K562 (cell line): ENCODE measurements around the gene RPL14. TPM values are rescaled to one million over a fixed set of nuclear protein-coding genes. Genes with fewer than 3 reads are reported as not detected.

Experiments used
- ATAC-seq: fragments of 200-7000 bp; cut with Tn5 transposase; 3 replicates; pipeline ENCODE4 v1.9.1; 2020; ENCODE audit warnings: moderate library complexity
- BruUV-seq: library from RNA; stranded (reverse); fragments of 400-500 nt; replicated peaks from 2 replicates; lab custom pipeline; 2021; lab: Mats Ljungman, UMichigan
- CTCF ChIA-PET: fragments of 300-600 bp; formaldehyde crosslinking; extraction: SDS; loops from one replicate; lab custom pipeline; 2021; ENCODE audit warnings: low intra/inter-chr PET ratio; lab: Yijun Ruan, JAX
- POLR2A ChIA-PET: fragments of 300-600, 350-650 bp; sonication (Branson Sonifier 250); formaldehyde crosslinking; extraction: SDS; loops from one replicate; lab custom pipeline; 2021; ENCODE audit warnings: antibody characterized with exemption, inconsistent platforms; lab: Yijun Ruan, JAX
- DNase-seq, 4 experiments: peaks; one replicate each; pipeline versions ENCODE4 v3.0.0 to v3.0.0-alpha.2; 2011 to 2018; ENCODE audit warnings: low spot score in 3 of 4, mixed read lengths in 3 of 4; ENCODE audit errors: extremely low read depth in 1 of 4
- FAIRE-seq: peaks from 2 replicates; lab custom pipeline; 2011; peaks lifted over from hg19 to GRCh38; lab: Jason Lieb, UNC
- H2AFZ ChIP-seq: 2 replicates; pipeline ENCODE4 v1.6.0; 2011; ENCODE audit warnings: low read depth, low read length, control low read depth, inconsistent platforms
- H3K27ac ChIP-seq: fragments of 200-600 bp; 3 replicates; pipeline ENCODE4 v1.8.0; 2011; ENCODE audit warnings: low read depth, mild to moderate bottlenecking, control low read depth, inconsistent platforms, low read length, moderate library complexity, mixed read lengths; ENCODE audit errors: extremely low read depth
- H3K27me3 ChIP-seq, 2 experiments: fragments of 300-600 bp in 1 of 2; 2 replicates in 1 of 2; 3 replicates in 1 of 2; pipeline versions ENCODE4 v1.6.0 to v1.8.0; 2011; ENCODE audit warnings: inconsistent platforms in 2 of 2, low read length in 2 of 2, mild to moderate bottlenecking in 1 of 2, mixed read lengths in 1 of 2, moderate library complexity in 1 of 2; ENCODE audit not compliant: control insufficient read depth in 2 of 2, insufficient read depth in 2 of 2
- H3K36me3 ChIP-seq: fragments of 300-600 bp; 3 replicates; pipeline ENCODE4 v1.8.0; 2011; ENCODE audit warnings: mild to moderate bottlenecking, low read length, inconsistent platforms; ENCODE audit not compliant: control insufficient read depth, insufficient read depth
- H3K4me1 ChIP-seq, 2 experiments: fragments of 200-600 bp in 1 of 2; replicated peaks in 1 of 2; 2 replicates in 1 of 2; 3 replicates in 1 of 2; pipeline versions ENCODE4 v1.5.1 to v1.8.0; 2011; ENCODE audit warnings: inconsistent platforms in 2 of 2, low read length in 2 of 2, mild to moderate bottlenecking in 1 of 2, mixed read lengths in 1 of 2, moderate library complexity in 1 of 2; ENCODE audit not compliant: control insufficient read depth in 2 of 2, insufficient read depth in 2 of 2
- H3K4me2 ChIP-seq: 2 replicates; pipeline ENCODE4 v1.6.1; 2011; ENCODE audit warnings: low read length, control low read depth, inconsistent platforms, mixed read lengths; ENCODE audit not compliant: insufficient read depth
- H3K4me3 ChIP-seq: fragments of 200-600 bp; sonication (generic), shearing (Covaris generic); 2 replicates; pipeline ENCODE4 v1.5.1; 2016; ENCODE audit warnings: control low read depth, inconsistent platforms
- H3K79me2 ChIP-seq: fragments of 200-600 bp; 3 replicates; pipeline ENCODE4 v1.8.0; 2011; ENCODE audit warnings: low read length, inconsistent platforms; ENCODE audit not compliant: control insufficient read depth, insufficient read depth
- H3K9ac ChIP-seq, 2 experiments: 2 replicates each; pipeline versions ENCODE4 v1.6.0 to v1.6.1; 2011; ENCODE audit warnings: low read depth in 2 of 2, low read length in 2 of 2, control low read depth in 1 of 2, inconsistent platforms in 1 of 2, mild to moderate bottlenecking in 1 of 2, mixed read lengths in 1 of 2; ENCODE audit not compliant: insufficient read depth in 1 of 2
- H3K9me1 ChIP-seq: one replicate; pipeline ENCODE4 v1.6.0; 2011; ENCODE audit warnings: inconsistent platforms, mild to moderate bottlenecking, low read length, moderate library complexity; ENCODE audit not compliant: control insufficient read depth, insufficient read depth
- H3K9me3 ChIP-seq: replicated peaks from 2 replicates; pipeline ENCODE4 v1.5.1; 2011; ENCODE audit warnings: low read depth, low read length, inconsistent platforms; ENCODE audit not compliant: control insufficient read depth, insufficient read depth
- H4K20me1 ChIP-seq: replicated peaks from 2 replicates; pipeline ENCODE4 v1.6.1; 2011; ENCODE audit warnings: low read length, inconsistent platforms, mixed read lengths; ENCODE audit not compliant: control insufficient read depth, insufficient read depth
- ARNT ChIP-seq, 2 experiments: fragments of 450-650 bp; IDR thresholded peaks; 2 replicates each; pipeline ENCODE4 v1.6.1; 2016; ENCODE audit warnings: mild to moderate bottlenecking in 1 of 2
- ATF7 ChIP-seq: fragments of 450-650 bp; IDR thresholded peaks from 2 replicates; pipeline ENCODE4 v1.7.1; 2014; ENCODE audit warnings: mild to moderate bottlenecking, moderate library complexity
- ELF4 ChIP-seq: fragments of 450-650 bp; formaldehyde crosslinking; IDR thresholded peaks from 2 replicates; pipeline ENCODE4 v1.4.0; 2022; ENCODE audit warnings: missing genetic modification characterization
- NELFE ChIP-seq: IDR thresholded peaks from 2 replicates; pipeline ENCODE4 v1.6.1; 2011; ENCODE audit warnings: mild to moderate bottlenecking; ENCODE audit not compliant: insufficient read depth, insufficient read length
- POU5F1 ChIP-seq: fragments of 150-350 bp; IDR thresholded peaks from 2 replicates; pipeline ENCODE4 v1.6.1; 2014; ENCODE audit warnings: borderline replicate concordance, low read length, low read depth, mild to moderate bottlenecking; ENCODE audit not compliant: partially characterized antibody
- RBBP5 ChIP-seq: fragments of 200-600 bp; sonication (generic); IDR thresholded peaks from 2 replicates; pipeline ENCODE4 v1.6.1; 2012; ENCODE audit warnings: borderline replicate concordance, mild to moderate bottlenecking, low read length, control low read depth, inconsistent platforms; ENCODE audit not compliant: insufficient read depth, poor library complexity, severe bottlenecking
- ZNF143 ChIP-seq: sonication (generic); formaldehyde crosslinking; IDR thresholded peaks from 2 replicates; pipeline ENCODE4 v1.9.0; 2022; ENCODE audit warnings: mild to moderate bottlenecking, missing genetic modification reagents
- ZNF592 ChIP-seq: fragments of 450-650 bp; IDR thresholded peaks from 2 replicates; pipeline ENCODE4 v1.6.1; 2017; ENCODE audit warnings: antibody characterized with exemption, mild to moderate bottlenecking
- WGBS: fragments of 100-300 bp; shearing (Covaris generic); methylation state at CpG from one replicate; pipeline ENCODE4 v1.1.6; 2016; ENCODE audit warnings: low coverage, mixed read lengths; ENCODE audit not compliant: insufficient coverage; ENCODE audit errors: missing lambda C conversion rate; 5-methylcytosine and 5-hydroxymethylcytosine counted together
- in situ Hi-C: fragments of 300-500 bp; cut with MboI; formaldehyde crosslinking; loops from 4 replicates; pipeline ENCODE4 v1.15.0; 2018; ENCODE audit warnings: inconsistent platforms, mixed read lengths
- intact Hi-C: fragments of 100-400 bp; cut with micrococcal nuclease; formaldehyde crosslinking; loops from 2 replicates; pipeline ENCODE4 v1.14.2; 2022
- polyA plus RNA-seq, 8 experiments: library from polyadenylated mRNA; depleted of rRNA in 4 of 8; stranded (reverse) in 5 of 8; unstranded in 3 of 8; fragments of >200 nt; fragmentation: Nextera tagmentation in 2 of 8; fragmentation: Illumina TruSeq in 1 of 8; extraction: Ambion mirVana in 2 of 8; extraction: Trizol in 1 of 8; gene quantifications; 2 replicates each; pipeline versions ENCODE4 v1.2.1 to v1.2.3, GENCODE V29; 2011 to 2014; ENCODE audit warnings: inconsistent platforms in 1 of 8, missing spikeins in 1 of 8
- total RNA-seq, 7 experiments: library from RNA; depleted of rRNA in 6 of 7; stranded (reverse); fragments of >200 nt in 6 of 7; fragmentation: Illumina TruSeq in 2 of 7; extraction: Trizol in 2 of 7; gene quantifications; 2 replicates each; pipeline versions ENCODE4 v1.2.1 to v1.2.3, GENCODE V29; 2011 to 2021; ENCODE audit warnings: low replicate concordance in 1 of 7
- TF ChIP-seq, protein P1 (sequence below), 2 experiments: fragments of 450-650 bp in 1 of 2; sonication (generic) in 1 of 2; formaldehyde crosslinking in 1 of 2; IDR thresholded peaks; 2 replicates each; pipeline versions ENCODE4 v1.7.1 to v1.9.0; 2016 to 2022; ENCODE audit warnings: inconsistent platforms in 1 of 2, mild to moderate bottlenecking in 1 of 2, missing genetic modification reagents in 1 of 2

Gene RPL14
- total and polyA plus RNA-seq, 9 of the 15 experiments (the other 6 are each of a cell fraction or from before 2014, with no cell fraction given): 851 to 4,649 (median 2,133) TPM

GRCh38 chr3:40516201-40516600, 59.1 kb downstream of the RPL14 start:
- in situ Hi-C loops: no loop called here
- Histone ChIP-seq H3K27ac (no peak overlapping the region), H4K20me1 (no peaks in the 10 kb centered on the region), H3K4me3 (no peak overlapping the region), H3K9me3 (no peaks in the 10 kb centered on the region), H3K79me2 (no peaks in the 10 kb centered on the region), H3K9ac (no peak overlapping the region), H3K9me1 (no peaks in the 10 kb centered on the region), H2AFZ (no peak overlapping the region), H3K36me3 (no peaks in the 10 kb centered on the region; the same call in 2 of the 3 replicates), H3K4me1 (no peaks in the 10 kb centered on the region), H3K27me3 (no peaks in the 10 kb centered on the region), H3K4me2 (no peak overlapping the region)
- ChIA-PET CTCF (interaction anchor here (0.7 kb wide), 1 partner anchor 160 kb away, joined by 3 read pairs; no protein-coding TSS in a partner anchor), POLR2A (interaction anchor here (1.1 kb wide), 1 partner anchor 10 kb away, joined by 3 read pairs; the partner anchor contains the start of gene ZNF620)
- no peak for DNase-seq
- 63% methylated on average over 5 of the region's 5 CpGs for WGBS
- intact Hi-C loops: no loop called here
- no peak; the same call in 1 of the 3 replicates for ATAC-seq
- no TSS peak for BruUV-seq
- FAIRE-seq: no peak
- no peak for TF ChIP-seq ARNT (IDR thresholded peaks at IDR 0.05)
- no peak for TF ChIP-seq ZNF143 (CRISPR knock-in tag)
- TF ChIP-seq, protein P1, sequence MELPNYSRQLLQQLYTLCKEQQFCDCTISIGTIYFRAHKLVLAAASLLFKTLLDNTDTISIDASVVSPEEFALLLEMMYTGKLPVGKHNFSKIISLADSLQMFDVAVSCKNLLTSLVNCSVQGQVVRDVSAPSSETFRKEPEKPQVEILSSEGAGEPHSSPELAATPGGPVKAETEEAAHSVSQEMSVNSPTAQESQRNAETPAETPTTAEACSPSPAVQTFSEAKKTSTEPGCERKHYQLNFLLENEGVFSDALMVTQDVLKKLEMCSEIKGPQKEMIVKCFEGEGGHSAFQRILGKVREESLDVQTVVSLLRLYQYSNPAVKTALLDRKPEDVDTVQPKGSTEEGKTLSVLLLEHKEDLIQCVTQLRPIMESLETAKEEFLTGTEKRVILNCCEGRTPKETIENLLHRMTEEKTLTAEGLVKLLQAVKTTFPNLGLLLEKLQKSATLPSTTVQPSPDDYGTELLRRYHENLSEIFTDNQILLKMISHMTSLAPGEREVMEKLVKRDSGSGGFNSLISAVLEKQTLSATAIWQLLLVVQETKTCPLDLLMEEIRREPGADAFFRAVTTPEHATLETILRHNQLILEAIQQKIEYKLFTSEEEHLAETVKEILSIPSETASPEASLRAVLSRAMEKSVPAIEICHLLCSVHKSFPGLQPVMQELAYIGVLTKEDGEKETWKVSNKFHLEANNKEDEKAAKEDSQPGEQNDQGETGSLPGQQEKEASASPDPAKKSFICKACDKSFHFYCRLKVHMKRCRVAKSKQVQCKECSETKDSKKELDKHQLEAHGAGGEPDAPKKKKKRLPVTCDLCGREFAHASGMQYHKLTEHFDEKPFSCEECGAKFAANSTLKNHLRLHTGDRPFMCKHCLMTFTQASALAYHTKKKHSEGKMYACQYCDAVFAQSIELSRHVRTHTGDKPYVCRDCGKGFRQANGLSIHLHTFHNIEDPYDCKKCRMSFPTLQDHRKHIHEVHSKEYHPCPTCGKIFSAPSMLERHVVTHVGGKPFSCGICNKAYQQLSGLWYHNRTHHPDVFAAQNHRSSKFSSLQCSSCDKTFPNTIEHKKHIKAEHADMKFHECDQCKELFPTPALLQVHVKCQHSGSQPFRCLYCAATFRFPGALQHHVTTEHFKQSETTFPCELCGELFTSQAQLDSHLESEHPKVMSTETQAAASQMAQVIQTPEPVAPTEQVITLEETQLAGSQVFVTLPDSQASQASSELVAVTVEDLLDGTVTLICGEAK (IDR thresholded peaks at IDR 0.05): no peak
- TF ChIP-seq, protein P1 (CRISPR knock-in tag; IDR thresholded peaks at IDR 0.05): no peak
- no peak for TF ChIP-seq ELF4 (CRISPR knock-in tag)
- no peak for TF ChIP-seq POU5F1
- no peak for TF ChIP-seq ZNF592
- TF ChIP-seq RBBP5: no peak
- TF ChIP-seq ATF7: no peak
- TF ChIP-seq NELFE: no peak
